Mucosa of stomach (tissue), 1 donor: ENCODE data around the gene NTSR2.

Experiments
- H3K27me3 ChIP-seq: one replicate; pipeline ENCODE4 v1.7.0; 2013; ENCODE audit warnings: mild to moderate bottlenecking, low read length; ENCODE audit not compliant: control insufficient read depth, insufficient read depth
- H3K36me3 ChIP-seq: one replicate; pipeline ENCODE4 v1.7.0; 2013; ENCODE audit warnings: low read length; ENCODE audit not compliant: control insufficient read depth, insufficient read depth
- H3K4me1 ChIP-seq: one replicate; pipeline ENCODE4 v1.7.0; 2013; ENCODE audit warnings: mild to moderate bottlenecking, low read length; ENCODE audit not compliant: control insufficient read depth, insufficient read depth
- H3K4me3 ChIP-seq: one replicate; pipeline ENCODE4 v1.7.0; 2013; ENCODE audit warnings: low read length
- H3K9ac ChIP-seq: one replicate; pipeline ENCODE4 v1.7.0; 2013; ENCODE audit warnings: mild to moderate bottlenecking, low read length, moderate library complexity
- H3K9me3 ChIP-seq: one replicate; pipeline ENCODE4 v1.7.0; 2013; ENCODE audit warnings: mild to moderate bottlenecking, low read length, moderate library complexity; ENCODE audit not compliant: control insufficient read depth
- donor health status: Pancreatic carcinoma.

NTSR2 gene

DNA sequence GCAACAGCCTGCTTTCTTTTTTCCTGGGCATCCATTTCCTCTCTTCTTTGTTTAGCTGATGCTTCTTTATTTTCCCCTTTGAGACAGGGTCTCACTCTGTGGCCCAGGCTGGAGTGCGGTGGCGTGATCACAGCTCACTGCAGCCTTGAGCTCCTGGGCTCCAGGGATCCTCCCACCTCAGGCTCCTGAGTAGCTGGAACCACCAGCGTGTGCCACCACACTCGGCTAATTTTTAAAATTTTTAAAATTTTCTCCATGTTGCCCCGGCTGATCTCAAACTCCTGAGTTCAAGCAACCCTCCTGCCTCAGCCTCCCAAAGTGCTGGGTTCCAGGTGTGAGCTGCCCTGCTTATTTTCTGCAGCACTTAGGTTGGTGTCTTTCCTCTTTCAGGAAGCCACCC, 58.7 kb downstream of the NTSR2 start:
- H3K4me3 ChIP-seq = no peak overlapping the region
- no peaks in the 10 kb centered on the region for H3K9me3 ChIP-seq
- no peaks in the 10 kb centered on the region for H3K27me3 ChIP-seq
- H3K9ac ChIP-seq = no peak overlapping the region
- no peaks in the 10 kb centered on the region for H3K36me3 ChIP-seq
- no peaks in the 10 kb centered on the region for H3K4me1 ChIP-seq

DNA sequence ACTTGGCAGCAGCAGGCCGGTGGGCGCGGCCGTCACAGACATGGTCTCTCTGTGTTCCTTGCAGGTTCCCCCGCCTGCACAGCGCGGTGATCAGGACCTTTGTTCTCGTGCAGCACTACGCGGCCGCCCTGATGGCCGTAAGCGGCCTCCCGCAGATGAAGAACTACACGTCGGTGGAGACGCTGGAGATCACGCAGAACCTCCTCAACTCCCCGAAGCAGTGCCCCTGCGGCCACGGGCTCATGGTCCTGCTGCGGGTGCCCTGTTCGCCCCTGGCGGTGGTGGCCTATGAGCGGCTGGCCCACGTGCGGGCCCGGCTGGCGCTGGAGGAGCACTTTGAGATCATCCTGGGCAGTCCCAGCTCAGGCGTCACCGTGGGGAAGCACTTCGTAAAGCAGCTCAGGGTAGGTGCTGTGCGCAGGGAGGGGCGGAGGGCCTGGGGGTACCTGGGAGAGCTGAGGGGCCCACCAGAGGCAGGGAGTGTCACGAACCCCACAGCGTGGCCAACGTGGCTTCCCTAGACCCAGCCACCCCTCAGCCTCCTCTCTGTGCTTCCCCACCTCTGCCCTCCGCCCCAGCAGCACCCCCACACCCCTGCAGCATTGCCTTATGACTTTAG, 59.3 kb downstream of the NTSR2 start:
- H3K9me3 ChIP-seq = no peaks in the 10 kb centered on the region
- no peaks in the 10 kb centered on the region for H3K4me1 ChIP-seq
- no peaks in the 10 kb centered on the region for H3K36me3 ChIP-seq
- no peak overlapping the region for H3K4me3 ChIP-seq
- H3K9ac ChIP-seq = no peak overlapping the region
- no peaks in the 10 kb centered on the region for H3K27me3 ChIP-seq
